ENCODE measurements around the gene TOR4A.

The TOR4A gene

GRCh38 chr9:137266162-137266527 lies 11.4 kb upstream of the TOR4A start:
- Histone ChIP-seq H3K9me3 (ENCODE audit: control insufficient read depth, low read length) (no peaks in the 10 kb centered on the region), H3K36me3 (ENCODE audit: control insufficient read depth, insufficient read depth, low read length) (peaks cover 49% of the 10 kb centered on the region), H3K27ac (ENCODE audit: insufficient read depth, low read length, poor library complexity, severe bottlenecking) (no peak overlapping the region), H3K4me1 (ENCODE audit: control insufficient read depth, insufficient read depth, low read length, poor library complexity, severe bottlenecking) (no peaks in the 10 kb centered on the region), H3K4me3 (ENCODE audit: insufficient read depth, low read depth, low read length, poor library complexity, severe bottlenecking) (no peak overlapping the region), H3K27me3 (replicated peaks; ENCODE audit: control insufficient read depth, insufficient read depth, low read length, poor library complexity, severe bottlenecking) (no peaks in the 10 kb centered on the region)
- DNase-seq = no peak

DNA sequence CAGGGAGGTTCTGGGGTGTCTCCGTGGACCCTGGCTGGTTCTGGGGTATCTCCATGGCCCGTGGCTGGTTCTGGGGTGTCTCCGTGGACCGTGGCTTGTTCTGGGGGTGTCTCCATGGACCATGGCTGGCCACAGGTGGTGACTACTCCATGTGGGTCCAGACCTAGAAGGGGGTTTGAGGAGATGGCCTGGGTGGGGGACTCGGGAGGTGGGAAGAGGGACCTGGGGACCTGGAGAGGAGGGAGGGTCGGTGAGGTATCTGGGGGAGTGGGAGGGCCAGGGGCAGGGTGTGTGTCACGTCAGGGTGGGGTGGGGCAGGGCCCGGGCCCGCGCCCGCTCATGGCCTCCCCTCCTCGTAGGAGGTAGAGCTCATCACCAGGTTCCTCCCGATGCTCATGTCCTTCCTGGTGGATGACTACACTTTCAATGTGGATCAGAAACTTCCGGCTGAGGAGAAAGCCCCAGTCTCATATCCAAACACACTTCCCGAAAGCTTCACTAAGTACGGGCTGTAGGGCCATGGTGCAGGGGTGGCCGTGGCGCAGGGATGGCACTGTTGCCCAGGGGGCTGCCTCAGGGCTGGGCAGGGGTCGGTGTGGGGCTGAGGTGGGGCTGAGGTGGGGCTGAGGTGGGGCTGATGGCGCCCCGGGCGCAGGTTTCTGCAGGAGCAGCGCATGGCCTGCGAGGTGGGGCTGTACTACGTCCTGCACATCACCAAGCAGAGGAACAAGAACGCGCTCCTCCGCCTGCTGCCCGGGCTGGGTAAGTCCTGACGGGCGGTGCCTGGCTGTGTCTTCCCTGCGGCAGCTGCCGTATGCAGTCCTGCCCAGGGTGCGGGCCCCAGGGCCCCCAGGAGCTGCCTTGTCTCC lies 10.7 kb upstream of the TOR4A start:
- H3K36me3 ChIP-seq (ENCODE audit: control insufficient read depth, insufficient read depth, low read length) = peaks cover 49% of the 10 kb centered on the region
- no peak overlapping the region for H3K27ac ChIP-seq (ENCODE audit: insufficient read depth, low read length, poor library complexity, severe bottlenecking)
- no peaks in the 10 kb centered on the region for H3K27me3 ChIP-seq (replicated peaks; ENCODE audit: control insufficient read depth, insufficient read depth, low read length, poor library complexity, severe bottlenecking)
- peaks cover 5% of the 10 kb centered on the region for H3K4me1 ChIP-seq (ENCODE audit: control insufficient read depth, insufficient read depth, low read length, poor library complexity, severe bottlenecking)
- DNase-seq = no peak
- H3K9me3 ChIP-seq (ENCODE audit: control insufficient read depth, low read length) = no peaks in the 10 kb centered on the region
- no peak overlapping the region for H3K4me3 ChIP-seq (ENCODE audit: insufficient read depth, low read depth, low read length, poor library complexity, severe bottlenecking)

DNA sequence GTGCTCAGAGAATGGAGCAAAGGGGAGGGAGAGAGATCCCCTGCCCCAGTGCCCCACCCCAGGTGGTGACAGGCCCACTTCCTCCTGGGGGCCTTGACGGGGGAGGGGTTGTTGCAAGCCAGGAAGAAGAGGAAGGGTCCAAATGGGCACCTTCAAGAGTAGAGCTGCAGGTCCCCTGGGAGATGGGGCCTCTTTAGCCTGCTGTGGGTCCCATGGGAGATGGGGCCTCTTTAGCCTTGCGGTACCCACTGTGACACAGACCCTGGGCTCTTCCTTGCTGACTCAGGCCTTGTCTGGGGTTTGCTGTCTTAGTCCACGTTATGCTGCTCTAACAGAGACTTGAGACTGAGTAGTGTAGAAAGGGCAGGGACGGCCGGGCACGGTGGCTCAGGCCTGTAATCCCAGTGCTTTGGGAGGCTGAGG lies 9.6 kb upstream of the TOR4A start:
- Histone ChIP-seq H3K27ac (ENCODE audit: insufficient read depth, low read length, poor library complexity, severe bottlenecking) (no peak overlapping the region), H3K27me3 (replicated peaks; ENCODE audit: control insufficient read depth, insufficient read depth, low read length, poor library complexity, severe bottlenecking) (no peaks in the 10 kb centered on the region), H3K4me3 (ENCODE audit: insufficient read depth, low read depth, low read length, poor library complexity, severe bottlenecking) (no peak overlapping the region), H3K4me1 (ENCODE audit: control insufficient read depth, insufficient read depth, low read length, poor library complexity, severe bottlenecking) (peaks cover 5% of the 10 kb centered on the region), H3K36me3 (ENCODE audit: control insufficient read depth, insufficient read depth, low read length) (peaks cover 60% of the 10 kb centered on the region), H3K9me3 (ENCODE audit: control insufficient read depth, low read length) (no peaks in the 10 kb centered on the region)
- DNase-seq = no peak

GRCh38 chr9:137268538-137269201 lies 8.9 kb upstream of the TOR4A start:
- H3K4me1 ChIP-seq (ENCODE audit: control insufficient read depth, insufficient read depth, low read length, poor library complexity, severe bottlenecking) = peaks cover 5% of the 10 kb centered on the region
- DNase-seq = no peak
- no peaks in the 10 kb centered on the region for H3K27me3 ChIP-seq (replicated peaks; ENCODE audit: control insufficient read depth, insufficient read depth, low read length, poor library complexity, severe bottlenecking)
- H3K27ac ChIP-seq (ENCODE audit: insufficient read depth, low read length, poor library complexity, severe bottlenecking) = no peak overlapping the region
- H3K4me3 ChIP-seq (ENCODE audit: insufficient read depth, low read depth, low read length, poor library complexity, severe bottlenecking) = no peak overlapping the region
- peaks cover 62% of the 10 kb centered on the region for H3K36me3 ChIP-seq (ENCODE audit: control insufficient read depth, insufficient read depth, low read length)
- no peaks in the 10 kb centered on the region for H3K9me3 ChIP-seq (ENCODE audit: control insufficient read depth, low read length)

DNA sequence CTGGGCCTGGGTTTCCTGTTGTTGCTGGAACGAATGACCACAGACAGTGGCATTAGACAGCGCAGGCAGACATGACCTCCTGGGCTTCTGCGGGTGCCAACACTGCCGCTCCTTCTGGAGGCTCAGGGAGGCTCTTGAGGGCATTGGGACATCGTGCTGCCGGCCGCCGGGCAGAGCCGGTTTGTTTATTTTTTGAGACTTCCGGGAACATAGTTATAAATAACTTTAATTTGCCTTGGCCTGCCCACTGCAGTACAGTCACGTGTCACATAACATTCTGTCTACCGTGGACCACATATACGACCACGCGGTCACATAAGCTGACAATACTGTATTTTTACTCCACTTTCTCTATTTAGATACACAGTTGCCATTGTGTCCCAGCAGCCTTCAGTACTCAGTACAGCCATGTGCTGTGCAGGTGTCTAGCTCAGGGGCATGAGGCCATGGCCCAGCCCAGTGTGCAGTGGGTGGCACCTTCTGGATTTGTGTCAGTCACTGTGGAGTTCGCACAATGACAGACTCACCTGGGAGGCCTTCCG lies 8.2 kb upstream of the TOR4A start:
- H3K27me3 ChIP-seq (replicated peaks; ENCODE audit: control insufficient read depth, insufficient read depth, low read length, poor library complexity, severe bottlenecking) = no peaks in the 10 kb centered on the region
- H3K9me3 ChIP-seq (ENCODE audit: control insufficient read depth, low read length) = no peaks in the 10 kb centered on the region
- no peak for DNase-seq
- H3K36me3 ChIP-seq (ENCODE audit: control insufficient read depth, insufficient read depth, low read length) = peaks cover 55% of the 10 kb centered on the region
- H3K27ac ChIP-seq (ENCODE audit: insufficient read depth, low read length, poor library complexity, severe bottlenecking) = no peak overlapping the region
- H3K4me1 ChIP-seq (ENCODE audit: control insufficient read depth, insufficient read depth, low read length, poor library complexity, severe bottlenecking) = peaks cover 5% of the 10 kb centered on the region
- H3K4me3 ChIP-seq (ENCODE audit: insufficient read depth, low read depth, low read length, poor library complexity, severe bottlenecking) = no peak overlapping the region

- Histone ChIP-seq H3K27me3 (replicated peaks; ENCODE audit: control insufficient read depth, insufficient read depth, low read length, poor library complexity, severe bottlenecking) (no peaks in the 10 kb centered on the region), H3K9me3 (ENCODE audit: control insufficient read depth, low read length) (no peaks in the 10 kb centered on the region), H3K4me3 (ENCODE audit: insufficient read depth, low read depth, low read length, poor library complexity, severe bottlenecking) (no peak overlapping the region), H3K27ac (ENCODE audit: insufficient read depth, low read length, poor library complexity, severe bottlenecking) (no peak overlapping the region), H3K36me3 (ENCODE audit: control insufficient read depth, insufficient read depth, low read length) (peaks cover 43% of the 10 kb centered on the region), H3K4me1 (ENCODE audit: control insufficient read depth, insufficient read depth, low read length, poor library complexity, severe bottlenecking) (peaks cover 5% of the 10 kb centered on the region)
- no peak for DNase-seq
Observed at GRCh38 chr9:137270929-137271695, 6.4 kb upstream of the TOR4A start.

DNA sequence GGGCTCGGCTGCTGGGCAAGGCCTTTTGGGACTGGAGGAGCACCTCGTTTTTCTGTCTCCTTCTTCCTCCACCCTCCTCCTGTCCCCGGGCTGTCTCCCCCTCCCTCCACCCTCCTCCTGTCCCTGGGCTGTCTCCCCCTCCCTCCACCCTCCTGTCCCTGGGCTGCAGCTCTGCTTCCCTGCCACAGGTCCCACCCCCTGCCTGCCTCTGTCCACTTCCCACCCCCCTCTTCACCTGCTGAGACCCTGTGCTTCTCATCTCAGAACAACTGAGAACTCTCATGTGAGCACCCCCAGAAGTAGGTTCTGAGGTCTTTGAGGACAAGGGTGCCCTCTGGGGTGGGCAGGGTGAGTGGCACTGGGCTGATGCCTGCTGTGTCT lies 5.8 kb upstream of the TOR4A start:
- Histone ChIP-seq H3K27me3 (replicated peaks; ENCODE audit: control insufficient read depth, insufficient read depth, low read length, poor library complexity, severe bottlenecking) (no peaks in the 10 kb centered on the region), H3K4me1 (ENCODE audit: control insufficient read depth, insufficient read depth, low read length, poor library complexity, severe bottlenecking) (peaks cover 5% of the 10 kb centered on the region), H3K9me3 (ENCODE audit: control insufficient read depth, low read length) (no peaks in the 10 kb centered on the region), H3K27ac (ENCODE audit: insufficient read depth, low read length, poor library complexity, severe bottlenecking) (no peak overlapping the region), H3K4me3 (ENCODE audit: insufficient read depth, low read depth, low read length, poor library complexity, severe bottlenecking) (no peak overlapping the region), H3K36me3 (ENCODE audit: control insufficient read depth, insufficient read depth, low read length) (peaks cover 37% of the 10 kb centered on the region)
- no peak for DNase-seq

DNA sequence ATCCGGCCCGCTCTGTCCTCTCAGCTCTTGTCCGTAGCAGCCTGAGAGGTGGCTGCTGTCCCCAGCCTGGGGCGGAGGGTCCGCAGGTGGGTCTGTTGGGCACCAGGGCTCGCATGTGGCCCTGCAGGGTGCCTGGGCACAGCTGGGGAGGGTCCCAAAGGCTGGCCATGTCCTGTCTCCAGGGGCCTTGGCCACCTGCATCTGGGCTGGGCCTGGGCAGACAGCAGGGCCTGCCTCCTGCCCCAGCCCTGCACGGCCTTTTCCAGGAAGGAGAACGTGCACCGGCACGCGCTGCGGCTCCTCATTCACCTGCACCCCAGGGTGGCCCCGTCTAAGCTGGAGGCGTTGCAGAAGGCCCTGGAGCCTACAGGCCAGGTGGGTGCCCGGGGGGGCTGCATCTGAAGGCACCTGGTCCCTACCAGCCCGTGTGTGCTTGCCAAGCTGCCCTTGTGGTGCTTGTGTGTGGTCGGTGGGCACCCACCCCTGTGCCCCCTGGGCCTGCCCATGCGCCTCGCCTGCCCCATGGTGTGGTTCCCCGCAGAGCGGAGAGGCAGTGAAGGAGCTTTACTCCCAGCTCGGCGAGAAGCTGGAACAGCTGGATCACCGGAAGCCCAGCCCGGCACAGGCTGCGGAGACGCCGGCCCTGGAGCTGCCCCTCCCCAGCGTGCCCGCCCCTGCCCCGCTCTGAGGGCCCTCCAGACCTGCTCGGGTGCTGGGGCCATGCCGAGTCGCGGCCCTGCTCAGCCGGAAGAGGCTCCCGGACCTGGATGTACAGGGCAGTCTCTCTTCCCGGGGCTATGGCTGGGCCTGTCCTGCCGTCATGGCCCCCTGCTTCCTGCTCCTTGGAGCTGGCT lies 5.1 kb upstream of the TOR4A start:
- H3K36me3 ChIP-seq (ENCODE audit: control insufficient read depth, insufficient read depth, low read length) = peaks cover 31% of the 10 kb centered on the region
- H3K4me1 ChIP-seq (ENCODE audit: control insufficient read depth, insufficient read depth, low read length, poor library complexity, severe bottlenecking) = peaks cover 9% of the 10 kb centered on the region

DNA sequence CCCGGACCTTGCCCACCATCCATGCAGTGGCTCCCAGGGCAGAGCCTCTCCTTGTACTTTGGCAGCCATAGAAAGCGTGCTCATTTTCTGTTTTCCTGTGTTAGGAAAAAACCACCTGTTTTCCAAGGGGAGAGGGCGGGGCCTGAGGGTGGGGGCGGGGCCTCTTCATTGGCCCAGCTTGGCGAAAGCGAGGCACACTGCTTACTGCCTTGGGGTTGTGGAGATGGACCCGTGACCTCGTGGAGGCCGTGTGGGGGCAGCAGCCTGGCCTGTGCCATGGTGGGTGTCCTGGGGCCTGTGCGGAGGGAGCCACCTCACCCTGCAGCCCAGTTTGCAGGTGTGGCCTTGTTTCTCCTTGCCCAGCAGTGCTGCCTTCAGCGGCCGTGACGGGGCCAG lies 4.4 kb upstream of the TOR4A start:
- no peak for DNase-seq
- Histone ChIP-seq H3K4me3 (ENCODE audit: insufficient read depth, low read depth, low read length, poor library complexity, severe bottlenecking) (no peak overlapping the region), H3K4me1 (ENCODE audit: control insufficient read depth, insufficient read depth, low read length, poor library complexity, severe bottlenecking) (peaks cover 16% of the 10 kb centered on the region), H3K27me3 (replicated peaks; ENCODE audit: control insufficient read depth, insufficient read depth, low read length, poor library complexity, severe bottlenecking) (no peaks in the 10 kb centered on the region), H3K36me3 (ENCODE audit: control insufficient read depth, insufficient read depth, low read length) (peaks cover 28% of the 10 kb centered on the region), H3K9me3 (ENCODE audit: control insufficient read depth, low read length) (no peaks in the 10 kb centered on the region), H3K27ac (ENCODE audit: insufficient read depth, low read length, poor library complexity, severe bottlenecking) (no peak overlapping the region)

More for the DNA sequence above, 5.1 kb upstream of the TOR4A start:
- Histone ChIP-seq H3K27me3 (replicated peaks; ENCODE audit: control insufficient read depth, insufficient read depth, low read length, poor library complexity, severe bottlenecking) (no peaks in the 10 kb centered on the region), H3K4me3 (ENCODE audit: insufficient read depth, low read depth, low read length, poor library complexity, severe bottlenecking) (no peak overlapping the region), H3K9me3 (ENCODE audit: control insufficient read depth, low read length) (no peaks in the 10 kb centered on the region), H3K27ac (ENCODE audit: insufficient read depth, low read length, poor library complexity, severe bottlenecking) (no peak overlapping the region)
- DNase-seq = no peak

All from effector memory CD4-positive, alpha-beta T cell (primary cell).